Muscle layer of colon (tissue), 2 donors: ENCODE results near the gene MREG.
"Not testable (repeated sequence)": the region's sequence is repeated elsewhere in the genome, so short reads cannot be mapped to it uniquely, and the experiment has no call there.

Experiments
- H3K27ac ChIP-seq: one replicate; pipeline ENCODE4 v1.7.0; 2013; ENCODE audit warnings: low read depth, mild to moderate bottlenecking, low read length, moderate library complexity
- H3K27me3 ChIP-seq, 2 donors: one replicate each; pipeline ENCODE4 v1.7.0; 2013; ENCODE audit warnings: low read length in 2 of 2, mild to moderate bottlenecking in 2 of 2; ENCODE audit not compliant: insufficient read depth in 2 of 2, control insufficient read depth in 1 of 2
- H3K36me3 ChIP-seq: one replicate; pipeline ENCODE4 v1.7.0; 2013; ENCODE audit warnings: mild to moderate bottlenecking, low read length; ENCODE audit not compliant: insufficient read depth
- H3K4me1 ChIP-seq: one replicate; pipeline ENCODE4 v1.7.0; 2013; ENCODE audit warnings: mild to moderate bottlenecking, low read length; ENCODE audit not compliant: insufficient read depth
- H3K4me3 ChIP-seq, 2 donors: one replicate each; pipeline ENCODE4 v1.7.0; 2013; ENCODE audit warnings: low read length in 2 of 2, low read depth in 1 of 2, mild to moderate bottlenecking in 1 of 2, moderate library complexity in 1 of 2
- H3K9ac ChIP-seq: one replicate; pipeline ENCODE4 v1.7.0; 2013; ENCODE audit warnings: low read length
- H3K9me3 ChIP-seq: one replicate; pipeline ENCODE4 v1.7.0; 2013; ENCODE audit warnings: mild to moderate bottlenecking, low read length
- donor health status: abdominal sarcoma.
- donor health status: Adenocarcinoma of cecum.

Gene MREG

DNA sequence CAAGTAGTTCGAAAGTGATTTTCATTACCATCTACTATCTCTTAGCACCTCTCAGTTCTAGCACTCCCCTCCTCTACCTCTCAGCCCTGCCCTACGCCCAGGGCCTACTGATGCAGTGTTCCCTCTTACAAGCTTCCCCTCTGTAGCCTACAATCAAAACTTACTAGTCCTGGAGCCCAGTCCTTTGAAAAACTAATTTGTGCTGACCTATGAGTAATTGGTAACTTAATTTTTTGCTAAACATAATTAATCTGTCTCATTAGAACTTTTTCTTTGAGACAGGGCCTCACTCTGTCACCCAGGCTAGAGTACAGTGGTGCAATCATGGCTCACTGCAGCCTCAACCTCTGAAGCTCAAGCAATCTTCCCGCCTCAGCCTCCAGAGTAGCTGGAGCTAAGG is 44.9 kb downstream of the MREG start:
- Histone ChIP-seq H3K4me3 (no peak overlapping the region), H3K27ac (no peak overlapping the region), H3K9ac (no peak overlapping the region), H3K36me3 (no peaks in the 10 kb centered on the region), H3K27me3 (no peaks in the 10 kb centered on the region), H3K4me1 (no peaks in the 10 kb centered on the region), H3K9me3 (no peaks in the 10 kb centered on the region)

DNA sequence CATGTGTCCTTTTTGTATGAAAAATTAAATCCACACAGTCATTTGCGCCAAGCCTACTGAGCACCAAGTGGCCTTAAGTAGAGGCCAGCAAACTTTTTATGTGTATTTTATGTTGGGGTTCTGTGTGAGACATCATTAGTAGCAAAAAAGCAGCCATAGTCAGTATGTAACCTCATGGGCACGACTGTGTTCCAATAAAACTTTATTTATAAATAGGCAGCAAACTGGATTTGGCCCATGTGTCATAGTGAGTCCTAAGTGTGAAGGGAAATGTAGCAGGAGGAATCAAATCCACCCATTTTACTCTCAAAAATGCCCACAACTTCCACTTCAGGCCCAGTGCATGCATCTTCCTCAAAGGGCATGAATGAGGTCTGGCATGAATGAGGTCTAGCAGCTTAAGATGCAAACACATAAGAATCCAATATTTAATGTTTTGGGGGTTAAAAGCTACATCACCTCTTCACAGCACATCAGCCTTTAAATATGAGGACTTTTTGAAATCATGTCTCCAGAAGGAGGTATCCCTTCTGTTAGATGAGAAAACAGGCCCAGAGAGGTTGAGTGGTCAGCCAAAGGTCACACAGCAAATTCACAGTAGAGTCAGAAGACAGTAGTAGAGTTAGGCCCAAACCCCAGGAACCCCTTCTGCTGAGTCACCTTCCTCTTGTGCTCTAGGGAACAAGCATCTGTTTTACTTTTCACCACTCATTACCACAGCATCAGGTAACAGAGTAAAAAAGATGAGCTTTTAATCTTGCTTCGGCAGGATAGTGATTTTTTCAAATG is 45.6 kb downstream of the MREG start:
- no peak overlapping the region for H3K27ac ChIP-seq
- H3K4me1 ChIP-seq: no peaks in the 10 kb centered on the region
- no peak overlapping the region for H3K4me3 ChIP-seq
- no peaks in the 10 kb centered on the region for H3K9me3 ChIP-seq
- no peaks in the 10 kb centered on the region for H3K36me3 ChIP-seq
- no peaks in the 10 kb centered on the region for H3K27me3 ChIP-seq
- H3K9ac ChIP-seq: no peak overlapping the region

DNA sequence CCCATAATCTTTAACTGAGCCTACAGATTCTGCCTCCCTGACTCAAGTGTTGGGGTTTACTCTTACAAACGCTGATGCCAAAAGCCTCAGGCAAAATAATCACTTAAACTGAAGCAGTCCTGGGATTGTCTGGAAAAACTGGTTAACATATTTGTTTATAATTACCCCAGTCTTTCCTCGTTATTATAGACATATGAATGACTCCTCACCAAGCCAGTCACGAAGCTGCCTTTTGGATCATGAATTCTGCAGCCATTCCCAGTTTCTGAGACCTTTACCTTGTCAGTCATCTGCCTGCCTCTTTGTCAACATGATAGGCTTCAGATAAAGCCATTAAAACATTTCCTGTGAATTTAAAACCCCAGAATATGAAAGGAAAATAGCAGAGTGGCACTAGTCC is 46.4 kb downstream of the MREG start:
- no peak overlapping the region for H3K27ac ChIP-seq
- no peaks in the 10 kb centered on the region for H3K27me3 ChIP-seq
- no peaks in the 10 kb centered on the region for H3K9me3 ChIP-seq
- H3K4me3 ChIP-seq: no peak overlapping the region
- H3K9ac ChIP-seq: no peak overlapping the region
- no peaks in the 10 kb centered on the region for H3K4me1 ChIP-seq
- no peaks in the 10 kb centered on the region for H3K36me3 ChIP-seq

DNA sequence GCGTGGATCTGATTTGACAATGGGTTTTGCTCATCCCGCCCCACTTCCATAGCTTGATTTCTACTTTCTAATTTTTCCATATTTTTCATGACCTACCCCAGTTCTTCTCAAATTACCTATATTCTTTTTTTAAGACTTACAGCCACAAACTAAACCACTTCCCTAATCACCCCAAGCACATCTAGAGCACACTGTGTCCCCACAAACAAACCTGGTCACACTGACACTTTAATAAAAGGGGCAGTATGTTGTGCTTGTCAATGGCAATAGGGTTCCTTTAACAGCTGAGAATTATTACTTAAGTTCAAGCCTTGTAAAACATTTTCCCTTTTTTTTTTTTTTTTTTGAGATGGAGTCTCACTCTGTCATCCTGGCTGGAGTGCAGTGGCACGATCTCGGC is 47.1 kb downstream of the MREG start:
- no peak overlapping the region for H3K27ac ChIP-seq
- H3K4me1 ChIP-seq: no peaks in the 10 kb centered on the region
- no peaks in the 10 kb centered on the region for H3K27me3 ChIP-seq
- no peak overlapping the region for H3K4me3 ChIP-seq
- H3K36me3 ChIP-seq: no peaks in the 10 kb centered on the region
- H3K9ac ChIP-seq: no peak overlapping the region
- no peaks in the 10 kb centered on the region for H3K9me3 ChIP-seq

DNA sequence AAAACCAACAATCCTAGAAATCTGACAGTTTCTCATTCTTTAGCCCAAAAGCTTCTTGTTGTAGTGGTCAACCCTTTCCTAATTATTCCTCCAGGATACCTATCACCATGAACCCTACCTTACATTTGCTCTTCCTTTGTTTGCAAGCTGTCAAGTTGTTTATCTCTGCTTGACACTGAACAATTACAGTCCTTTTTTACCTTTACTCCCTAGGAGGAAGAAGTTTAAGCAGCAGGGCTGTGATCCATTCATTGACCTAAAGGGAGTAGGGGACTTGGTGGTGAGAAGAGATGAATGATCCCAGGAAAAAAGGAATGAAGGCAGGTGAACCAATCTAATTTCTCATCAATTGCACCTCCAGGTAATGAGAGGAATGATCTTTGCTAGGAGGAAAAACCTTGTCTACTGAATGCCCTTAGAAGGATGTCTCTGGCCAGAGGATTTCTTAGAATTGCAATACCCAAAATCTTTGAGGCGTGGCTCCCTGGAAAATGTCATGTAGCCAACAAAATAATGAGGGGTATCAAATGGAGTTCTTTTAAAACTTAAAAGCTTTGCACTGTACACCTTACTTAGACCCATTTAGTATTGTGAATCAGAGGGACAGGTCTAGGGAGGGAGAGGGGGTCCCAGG is 47.7 kb downstream of the MREG start:
- Histone ChIP-seq H3K9ac (no peak overlapping the region), H3K9me3 (no peaks in the 10 kb centered on the region), H3K27ac (no peak overlapping the region), H3K27me3 (no peaks in the 10 kb centered on the region), H3K36me3 (no peaks in the 10 kb centered on the region), H3K4me3 (no peak overlapping the region), H3K4me1 (no peaks in the 10 kb centered on the region)

DNA sequence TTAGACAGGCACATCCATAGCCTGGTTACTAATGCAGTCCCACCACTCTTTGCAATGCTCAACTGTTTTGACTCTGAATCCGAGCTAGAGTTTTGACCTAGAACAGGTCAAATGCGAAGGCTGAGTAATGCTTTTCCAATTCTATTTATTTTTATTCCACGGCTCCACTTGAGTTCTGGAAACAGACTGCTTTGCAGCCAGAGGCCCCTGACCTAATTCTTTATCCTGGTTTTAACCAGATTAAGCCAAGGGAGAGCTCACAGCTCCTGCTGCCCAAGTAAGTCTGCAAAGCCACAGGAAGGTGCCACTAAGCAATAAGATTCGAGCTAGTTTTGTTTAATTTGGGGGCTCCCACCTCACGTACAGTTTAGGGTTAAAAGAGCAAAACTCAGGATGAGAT is 51.4 kb downstream of the MREG start:
- Histone ChIP-seq H3K27ac (no peak overlapping the region), H3K9ac (no peak overlapping the region), H3K36me3 (no peaks in the 10 kb centered on the region), H3K9me3 (no peaks in the 10 kb centered on the region), H3K27me3 (no peaks in the 10 kb centered on the region), H3K4me1 (no peaks in the 10 kb centered on the region), H3K4me3 (no peak overlapping the region)

DNA sequence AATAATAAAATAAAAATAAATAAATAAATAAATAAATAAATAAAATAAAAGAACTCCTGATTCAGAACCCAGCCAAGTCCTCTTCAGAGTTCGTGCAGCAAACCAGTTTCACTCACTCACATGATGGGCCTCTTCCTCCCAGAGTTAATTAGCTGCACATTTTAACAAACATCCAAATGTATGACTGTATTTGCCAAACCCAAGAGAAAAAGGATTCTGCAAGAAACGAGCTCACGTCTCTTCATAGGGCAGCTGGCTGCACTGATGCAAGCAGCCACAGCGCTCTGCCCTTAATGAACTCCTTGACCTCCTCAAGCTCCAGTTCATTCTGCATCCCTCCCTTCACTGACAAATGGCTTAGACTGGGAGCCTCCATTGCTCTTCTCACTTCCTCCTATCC is 55.1 kb downstream of the MREG start:
- Histone ChIP-seq H3K4me3 (no peak overlapping the region), H3K36me3 (no peaks in the 10 kb centered on the region), H3K4me1 (no peaks in the 10 kb centered on the region), H3K9ac (no peak overlapping the region), H3K27ac (no peak overlapping the region), H3K9me3 (no peaks in the 10 kb centered on the region), H3K27me3 (no peaks in the 10 kb centered on the region)

DNA sequence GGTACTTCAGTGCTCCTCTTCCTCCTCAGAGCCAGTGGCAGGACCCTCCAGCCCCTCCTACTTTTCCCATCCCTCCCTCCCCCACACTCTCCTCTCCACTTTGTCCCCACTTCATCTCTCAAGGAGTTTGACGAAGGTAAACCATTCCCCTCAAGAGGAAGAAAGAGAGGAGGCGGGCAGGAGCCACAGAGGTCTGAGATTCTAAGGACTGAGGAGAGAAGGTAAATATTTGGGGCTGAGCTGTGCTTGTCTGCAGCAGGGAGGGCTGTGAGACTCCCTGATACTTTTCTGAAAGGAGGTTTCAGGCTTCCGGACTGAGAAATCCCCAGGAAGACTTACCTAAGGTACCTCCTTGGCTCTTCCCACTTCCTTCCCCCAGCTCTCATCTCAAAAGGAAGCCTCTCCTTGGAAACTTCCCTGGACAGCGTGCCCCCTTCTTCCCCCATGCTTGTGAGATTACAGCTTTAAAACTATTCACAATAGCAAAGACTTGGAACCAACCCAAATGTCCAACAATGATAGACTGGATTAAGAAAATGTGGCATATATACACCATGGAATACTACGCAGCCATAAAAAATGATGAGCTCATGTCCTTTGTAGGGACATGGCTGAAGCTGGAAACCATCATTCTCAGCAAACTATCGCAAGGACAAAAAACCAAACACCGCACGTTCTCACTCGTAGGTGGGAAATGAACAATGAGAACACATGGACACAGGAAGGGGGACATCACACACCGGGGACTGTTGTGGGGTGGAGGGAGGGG is 55.8 kb downstream of the MREG start:
- not testable (repeated sequence) for H3K4me1 ChIP-seq, H3K27me3 ChIP-seq, H3K27ac ChIP-seq, H3K9me3 ChIP-seq, H3K36me3 ChIP-seq, H3K4me3 ChIP-seq, H3K9ac ChIP-seq

DNA sequence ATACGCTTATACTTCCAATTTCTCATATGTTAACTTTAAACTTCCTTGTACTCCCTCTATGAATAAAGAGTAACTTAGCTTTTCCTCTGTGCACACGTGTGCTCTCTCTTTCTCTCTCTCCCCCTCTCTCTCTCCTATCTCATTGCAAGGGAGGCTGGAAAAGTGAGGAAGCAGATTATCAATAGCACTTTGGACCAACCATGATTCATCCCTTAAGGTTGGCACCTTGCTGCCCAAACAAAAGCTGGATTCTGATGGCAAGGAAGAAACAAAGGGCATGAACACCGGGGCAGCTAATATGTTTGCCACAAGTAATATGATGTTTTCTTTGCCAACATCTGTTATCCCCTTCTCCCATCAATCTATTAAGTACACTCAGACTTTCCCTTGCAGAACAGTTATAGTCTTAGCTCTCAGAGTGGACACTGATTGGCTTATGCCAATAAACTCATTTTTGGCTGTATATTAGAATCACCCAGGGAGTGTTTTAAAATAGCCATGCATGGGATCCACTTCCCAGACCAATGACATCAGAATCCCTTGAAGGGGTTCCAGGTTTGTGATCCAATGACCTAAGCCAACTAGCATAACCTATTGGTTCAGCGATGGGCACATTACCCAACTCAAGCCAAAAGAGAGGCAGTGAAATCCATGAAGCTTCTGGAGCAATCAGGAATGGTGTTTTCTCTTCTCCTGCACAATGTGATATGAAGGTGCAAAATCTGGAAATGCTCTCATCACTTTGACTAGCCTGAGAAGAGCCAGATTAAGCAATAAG is 60.3 kb downstream of the MREG start:
- H3K27me3 ChIP-seq: no peaks in the 10 kb centered on the region
- H3K4me1 ChIP-seq: no peaks in the 10 kb centered on the region
- no peak overlapping the region for H3K27ac ChIP-seq
- no peak overlapping the region for H3K9ac ChIP-seq
- H3K9me3 ChIP-seq: no peaks in the 10 kb centered on the region
- no peak overlapping the region for H3K4me3 ChIP-seq
- H3K36me3 ChIP-seq: no peaks in the 10 kb centered on the region

DNA sequence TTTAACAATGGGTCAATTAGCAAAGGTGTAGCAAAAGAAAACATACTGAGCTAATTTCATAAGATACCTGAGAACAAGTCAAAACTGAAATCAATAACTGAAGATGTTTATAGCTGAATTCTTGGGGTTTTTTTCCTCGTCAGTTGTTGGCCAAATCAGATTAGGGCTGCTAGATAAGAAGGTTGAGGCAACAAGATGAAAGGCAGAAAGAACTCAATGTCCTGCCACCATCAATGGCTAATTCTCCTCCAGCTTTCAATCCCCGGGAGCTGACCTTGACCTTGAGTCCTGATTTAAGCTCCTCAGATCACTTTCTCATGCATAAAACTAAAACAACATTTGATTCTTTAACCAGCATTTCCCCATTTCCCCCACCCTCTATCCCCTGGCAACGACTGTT is 61.8 kb downstream of the MREG start:
- H3K9me3 ChIP-seq: no peaks in the 10 kb centered on the region
- H3K9ac ChIP-seq: no peak overlapping the region
- no peaks in the 10 kb centered on the region for H3K36me3 ChIP-seq
- no peaks in the 10 kb centered on the region for H3K27me3 ChIP-seq
- no peak overlapping the region for H3K4me3 ChIP-seq
- no peak overlapping the region for H3K27ac ChIP-seq
- H3K4me1 ChIP-seq: no peaks in the 10 kb centered on the region

DNA sequence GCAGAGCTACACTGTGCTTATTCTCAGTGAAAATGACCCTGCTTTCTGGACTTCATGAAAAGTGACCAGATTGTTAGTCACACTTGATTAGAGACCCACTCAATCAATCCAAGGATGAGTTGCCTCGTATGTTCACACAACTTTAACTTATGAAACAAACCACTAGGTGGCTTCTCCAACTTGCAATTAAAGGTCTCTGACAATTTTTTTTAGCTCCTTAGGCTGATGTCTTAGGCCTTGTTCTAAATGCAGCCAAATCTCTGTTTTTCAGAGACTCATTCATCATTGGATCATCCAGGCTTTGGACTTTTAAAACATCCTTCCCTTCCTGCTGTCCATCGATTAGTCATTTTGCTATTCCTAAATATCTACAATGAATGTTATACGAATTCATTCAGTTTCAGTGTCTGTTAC is 63.4 kb downstream of the MREG start:
- Histone ChIP-seq H3K9me3 (no peaks in the 10 kb centered on the region), H3K27me3 (no peaks in the 10 kb centered on the region), H3K27ac (no peak overlapping the region), H3K9ac (no peak overlapping the region), H3K4me1 (no peaks in the 10 kb centered on the region), H3K4me3 (no peak overlapping the region), H3K36me3 (no peaks in the 10 kb centered on the region)
